Measurements from ENCODE around the gene EPDR1. TPM values are rescaled to one million over a fixed set of nuclear protein-coding genes. Genes with fewer than 3 reads are reported as not detected.

EPDR1 gene
- total RNA-seq, 6 donors from 2014 or later, result 57.2 to 107 (median 96.1) TPM

GRCh38 chr7:37899712-37900247, 20.7 kb upstream of the EPDR1 start:
- no peak for DNase-seq
- H3K36me3 ChIP-seq, result no peaks in the 10 kb centered on the region
- no peak overlapping the region for H3K4me3 ChIP-seq
- H3K27me3 ChIP-seq, result no peaks in the 10 kb centered on the region
- H3K27ac ChIP-seq, result no peak overlapping the region
- H3K4me1 ChIP-seq, result no peaks in the 10 kb centered on the region
- WGBS, 2 donors, result 75 to 80% methylated on average over 3 of the region's 3 CpGs
- ATAC-seq (ENCODE audit: low FRiP score in 2 of 2), result no peak
- no peaks in the 10 kb centered on the region for H3K9me3 ChIP-seq
- TF ChIP-seq CTCF (IDR thresholded peaks at IDR 0.05), result no peak
- TF ChIP-seq POLR2A (IDR thresholded peaks at IDR 0.05), result no peak
- no peak for TF ChIP-seq EP300 (IDR thresholded peaks at IDR 0.05)
- no peak for TF ChIP-seq POLR2AphosphoS5 (IDR thresholded peaks at IDR 0.05)

DNA sequence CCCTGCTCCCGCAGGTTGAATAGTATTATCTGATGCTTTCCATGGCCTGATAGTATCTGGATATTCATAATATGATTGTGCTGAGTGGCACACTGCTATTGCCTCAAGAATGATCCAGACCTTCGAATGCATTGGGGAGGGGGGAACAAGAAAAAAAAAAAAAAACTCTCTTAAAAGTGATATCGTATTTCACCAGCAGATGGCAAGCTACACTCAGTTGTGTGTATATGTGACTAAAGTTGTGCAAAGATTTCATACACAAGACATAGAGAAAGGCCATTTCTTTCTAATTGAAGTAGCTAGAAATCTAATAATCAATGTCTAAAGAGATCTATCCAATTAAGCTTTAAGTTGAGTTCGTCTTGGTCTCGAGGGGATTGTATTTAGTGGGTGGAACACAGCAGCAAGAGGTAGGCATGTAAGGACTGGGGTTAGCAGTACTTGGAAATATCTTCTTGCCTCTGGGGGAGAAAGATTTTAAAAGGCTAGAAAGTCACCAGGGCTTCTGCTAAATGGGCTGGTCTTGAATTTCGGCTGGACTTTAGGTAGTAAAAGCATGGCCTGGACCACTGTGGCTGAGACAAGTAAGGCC, 19.1 kb upstream of the EPDR1 start:
- Histone ChIP-seq H3K4me3 (no peak overlapping the region), H3K27me3 (no peaks in the 10 kb centered on the region), H3K27ac (no peak overlapping the region), H3K9me3 (no peaks in the 10 kb centered on the region), H3K36me3 (no peaks in the 10 kb centered on the region), H3K4me1 (no peaks in the 10 kb centered on the region)
- 18 to 26% methylated on average over 6 of the region's 6 CpGs for WGBS, 2 donors
- peak in 1 of 2 donors; percentile 86 for ATAC-seq (ENCODE audit: low FRiP score in 2 of 2)
- peak; percentile 15 to 62 (median 38) for TF ChIP-seq CTCF (IDR thresholded peaks at IDR 0.05)
- no peak for TF ChIP-seq EP300 (IDR thresholded peaks at IDR 0.05)
- no peak for DNase-seq

- Histone ChIP-seq H3K27ac (no peak overlapping the region), H3K27me3 (no peaks in the 10 kb centered on the region), H3K36me3 (no peaks in the 10 kb centered on the region), H3K9me3 (no peaks in the 10 kb centered on the region), H3K4me1 (no peaks in the 10 kb centered on the region), H3K4me3 (no peak overlapping the region)
- 85 to 96% methylated on average over 2 of the region's 2 CpGs for WGBS, 2 donors
- ATAC-seq (ENCODE audit: low FRiP score in 2 of 2) (peak in 1 of 2 donors; percentile 82), DNase-seq (no peak)
- no peak for TF ChIP-seq CTCF (IDR thresholded peaks at IDR 0.05)
- no peak for TF ChIP-seq POLR2A (IDR thresholded peaks at IDR 0.05)
- no peak for TF ChIP-seq POLR2AphosphoS5 (IDR thresholded peaks at IDR 0.05)
- TF ChIP-seq EP300 (IDR thresholded peaks at IDR 0.05), result no peak
Observed at GRCh38 chr7:37901890-37902524, 18.4 kb upstream of the EPDR1 start.

DNA sequence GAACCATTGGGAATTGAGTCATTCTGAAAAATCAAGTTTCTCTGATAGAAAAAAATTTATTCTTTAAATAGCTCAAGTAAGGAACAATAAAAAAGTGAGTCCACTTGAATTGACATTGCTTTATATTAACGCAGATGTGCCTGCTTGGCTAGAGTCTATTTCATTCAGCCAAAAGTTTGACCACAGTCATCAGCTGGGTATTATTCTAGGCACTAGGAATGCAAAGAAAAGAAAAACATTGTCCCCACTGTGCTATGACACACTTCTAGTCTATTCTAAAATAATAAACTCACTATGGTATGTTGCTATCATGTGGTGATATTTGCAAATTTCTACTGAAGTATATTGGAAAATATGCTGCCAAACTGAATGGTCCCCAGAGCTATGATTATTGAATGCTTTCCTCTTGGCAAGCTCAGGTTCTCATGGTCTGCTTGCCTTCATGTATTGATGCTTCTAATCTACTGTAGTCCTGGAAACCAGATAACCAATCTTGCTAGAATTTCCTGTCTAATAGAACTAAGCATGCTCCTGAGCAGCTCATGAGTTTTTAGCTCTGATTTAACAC, 12.1 kb upstream of the EPDR1 start:
- no peak for TF ChIP-seq CTCF (IDR thresholded peaks at IDR 0.05)
- no peak for TF ChIP-seq POLR2AphosphoS5 (IDR thresholded peaks at IDR 0.05)
- no peak for TF ChIP-seq EP300 (IDR thresholded peaks at IDR 0.05)
- TF ChIP-seq POLR2A (IDR thresholded peaks at IDR 0.05), result no peak
- Histone ChIP-seq H3K9me3 (no peaks in the 10 kb centered on the region), H3K36me3 (no peaks in the 10 kb centered on the region), H3K27me3 (no peaks in the 10 kb centered on the region), H3K4me3 (no peak overlapping the region), H3K4me1 (no peaks in the 10 kb centered on the region), H3K27ac (no peak overlapping the region)
- ATAC-seq (ENCODE audit: low FRiP score in 2 of 2), result no peak
- 94 to 100% methylated on average over 1 of the region's 1 CpG for WGBS, 2 donors
- no peak for DNase-seq
